ENCODE results near the gene FOXR1. TPM values are rescaled to one million over a fixed set of nuclear protein-coding genes. Genes with fewer than 3 reads are reported as not detected.
"Not testable (repeated sequence)": the region's sequence is repeated elsewhere in the genome, so short reads cannot be mapped to it uniquely, and the experiment has no call there.

Gene FOXR1
- total RNA-seq, 1 donor from 2014 or later: not detected

DNA sequence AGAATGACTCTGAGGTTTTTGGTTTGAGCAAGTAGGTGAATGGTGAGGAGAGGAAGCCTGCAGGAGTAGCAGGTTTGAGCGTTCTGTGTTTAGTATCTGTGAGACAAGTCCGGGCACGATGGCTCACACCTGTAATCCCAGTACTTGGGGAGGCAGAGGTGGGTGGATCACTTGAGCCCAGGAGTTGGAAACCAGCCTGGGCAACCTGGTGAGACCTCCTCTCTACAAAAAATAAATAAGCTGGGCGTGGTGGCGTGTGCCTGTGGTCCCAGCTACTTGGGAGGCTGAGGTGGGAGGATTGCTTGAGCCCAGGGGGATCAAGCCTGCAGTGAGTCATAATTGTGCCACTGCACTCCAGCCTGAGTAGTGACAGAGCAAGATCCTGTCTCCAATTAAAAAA lies 16.7 kb downstream of the FOXR1 start:
- intact Hi-C loops (cut with micrococcal nuclease): no loop called here
- H3K36me3 Mint-ChIP-seq (ENCODE audit: low read depth): no peaks in the 10 kb centered on the region
- no peak overlapping the region for H3K4me3 Mint-ChIP-seq
- ATAC-seq (ENCODE audit: low read depth): no peak
- no peaks in the 10 kb centered on the region for H3K27me3 Mint-ChIP-seq
- TF ChIP-seq, protein P1, sequence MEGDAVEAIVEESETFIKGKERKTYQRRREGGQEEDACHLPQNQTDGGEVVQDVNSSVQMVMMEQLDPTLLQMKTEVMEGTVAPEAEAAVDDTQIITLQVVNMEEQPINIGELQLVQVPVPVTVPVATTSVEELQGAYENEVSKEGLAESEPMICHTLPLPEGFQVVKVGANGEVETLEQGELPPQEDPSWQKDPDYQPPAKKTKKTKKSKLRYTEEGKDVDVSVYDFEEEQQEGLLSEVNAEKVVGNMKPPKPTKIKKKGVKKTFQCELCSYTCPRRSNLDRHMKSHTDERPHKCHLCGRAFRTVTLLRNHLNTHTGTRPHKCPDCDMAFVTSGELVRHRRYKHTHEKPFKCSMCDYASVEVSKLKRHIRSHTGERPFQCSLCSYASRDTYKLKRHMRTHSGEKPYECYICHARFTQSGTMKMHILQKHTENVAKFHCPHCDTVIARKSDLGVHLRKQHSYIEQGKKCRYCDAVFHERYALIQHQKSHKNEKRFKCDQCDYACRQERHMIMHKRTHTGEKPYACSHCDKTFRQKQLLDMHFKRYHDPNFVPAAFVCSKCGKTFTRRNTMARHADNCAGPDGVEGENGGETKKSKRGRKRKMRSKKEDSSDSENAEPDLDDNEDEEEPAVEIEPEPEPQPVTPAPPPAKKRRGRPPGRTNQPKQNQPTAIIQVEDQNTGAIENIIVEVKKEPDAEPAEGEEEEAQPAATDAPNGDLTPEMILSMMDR (IDR thresholded peaks at IDR 0.05): no peak
- CTCF ChIA-PET: no interaction called here
- POLR2A ChIA-PET: no interaction called here
- no peaks in the 10 kb centered on the region for H3K4me1 Mint-ChIP-seq
- no peak overlapping the region for H3K27ac Mint-ChIP-seq
- no peaks in the 10 kb centered on the region for H3K9me3 Mint-ChIP-seq
- no peak for DNase-seq

DNA sequence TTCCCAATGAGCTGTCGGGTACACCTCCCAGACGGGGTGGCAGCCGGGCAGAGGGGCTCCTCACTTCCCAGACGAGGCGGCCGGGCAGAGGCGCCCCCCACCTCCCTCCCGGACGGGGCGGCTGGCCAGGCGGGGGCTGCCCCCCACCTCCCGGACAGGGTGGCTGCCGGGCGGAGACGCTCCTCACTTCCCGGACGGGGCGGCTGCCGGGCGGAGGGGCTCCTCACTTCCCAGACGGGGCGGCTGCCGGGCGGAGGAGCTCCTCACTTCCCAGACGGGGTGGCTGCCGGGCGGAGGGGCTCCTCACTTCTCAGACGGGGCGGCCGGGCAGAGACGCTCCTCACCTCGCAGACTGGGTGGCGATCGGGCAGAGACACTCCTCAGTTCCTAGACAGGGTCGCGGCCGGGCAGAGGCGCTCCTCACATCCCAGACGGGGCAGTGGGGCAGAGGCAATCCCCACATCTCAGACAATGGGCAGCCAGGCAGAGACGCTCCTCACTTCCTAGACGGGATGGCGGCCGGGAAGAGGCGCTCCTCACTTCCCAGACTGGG lies 20.0 kb downstream of the FOXR1 start:
- H3K36me3 Mint-ChIP-seq (ENCODE audit: low read depth); POLR2A ChIA-PET; H3K27me3 Mint-ChIP-seq; ATAC-seq (ENCODE audit: low read depth); DNase-seq; H3K9me3 Mint-ChIP-seq; H3K27ac Mint-ChIP-seq; H3K4me1 Mint-ChIP-seq; H3K4me3 Mint-ChIP-seq; CTCF ChIA-PET: not testable (repeated sequence)
- intact Hi-C loops (cut with micrococcal nuclease): loop anchor here (10.0 kb wide), 1 partner anchor 63 kb away; the partner anchor contains the start of gene HYOU1

DNA sequence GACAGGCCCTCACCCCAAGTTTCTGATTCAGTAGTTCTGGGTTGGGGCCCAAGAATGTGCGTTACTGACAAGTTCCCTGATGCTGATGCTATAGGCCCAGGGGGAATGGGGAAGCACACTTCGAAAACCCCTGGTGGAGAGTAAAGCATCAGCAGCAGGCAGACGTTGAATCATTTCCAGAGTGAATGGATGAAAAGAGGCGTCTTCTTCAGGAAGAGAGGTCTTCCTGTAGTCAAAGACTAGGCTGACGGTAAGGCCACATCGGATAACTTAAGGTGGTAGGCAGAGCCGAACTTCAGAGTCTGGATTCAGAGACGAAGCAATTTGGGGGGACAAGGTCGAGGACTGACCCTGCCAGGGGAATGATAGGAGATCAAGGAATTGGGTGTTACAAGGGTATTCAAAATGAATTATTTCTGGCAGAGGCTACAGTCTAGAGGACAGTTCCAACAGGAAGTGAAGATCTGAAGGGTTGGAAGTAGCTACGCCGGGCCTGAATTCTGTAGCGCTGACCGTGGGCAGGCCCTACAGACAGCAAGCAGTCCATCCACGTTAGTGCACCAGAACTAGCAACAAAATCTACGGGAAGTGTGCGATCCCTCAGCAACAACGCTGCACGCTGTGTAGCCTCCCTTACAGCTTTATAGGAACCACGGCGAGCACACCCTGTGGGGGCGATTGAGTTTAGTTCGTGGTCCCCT lies 25.5 kb downstream of the FOXR1 start:
- ATAC-seq (ENCODE audit: low read depth): peak; percentile 14
- H3K9me3 Mint-ChIP-seq: no peaks in the 10 kb centered on the region
- TF ChIP-seq, protein P1 (IDR thresholded peaks at IDR 0.05): no peak
- no peaks in the 10 kb centered on the region for H3K27me3 Mint-ChIP-seq
- POLR2A ChIA-PET: interaction anchor here (0.5 to 2.6 kb wide), 18 partner anchors 8 to 427 kb away, joined by 3 to 33 read pairs (median 4); partner anchors contain the start of genes C2CD2L, DDX6, HINFP and HMBS
- intact Hi-C loops (cut with micrococcal nuclease): loop anchor here (5.0 to 10.0 kb wide), 2 partner anchors 58 to 320 kb away; partner anchors contain the start of genes HYOU1 and MCAM
- H3K4me1 Mint-ChIP-seq: peaks cover 32% of the 10 kb centered on the region
- CTCF ChIA-PET: no interaction called here
- DNase-seq: no peak
- peaks cover 33% of the 10 kb centered on the region for H3K36me3 Mint-ChIP-seq (ENCODE audit: low read depth)
- H3K4me3 Mint-ChIP-seq: peak overlapping the region; percentile 95
- H3K27ac Mint-ChIP-seq: peak overlapping the region; percentile 91

DNA sequence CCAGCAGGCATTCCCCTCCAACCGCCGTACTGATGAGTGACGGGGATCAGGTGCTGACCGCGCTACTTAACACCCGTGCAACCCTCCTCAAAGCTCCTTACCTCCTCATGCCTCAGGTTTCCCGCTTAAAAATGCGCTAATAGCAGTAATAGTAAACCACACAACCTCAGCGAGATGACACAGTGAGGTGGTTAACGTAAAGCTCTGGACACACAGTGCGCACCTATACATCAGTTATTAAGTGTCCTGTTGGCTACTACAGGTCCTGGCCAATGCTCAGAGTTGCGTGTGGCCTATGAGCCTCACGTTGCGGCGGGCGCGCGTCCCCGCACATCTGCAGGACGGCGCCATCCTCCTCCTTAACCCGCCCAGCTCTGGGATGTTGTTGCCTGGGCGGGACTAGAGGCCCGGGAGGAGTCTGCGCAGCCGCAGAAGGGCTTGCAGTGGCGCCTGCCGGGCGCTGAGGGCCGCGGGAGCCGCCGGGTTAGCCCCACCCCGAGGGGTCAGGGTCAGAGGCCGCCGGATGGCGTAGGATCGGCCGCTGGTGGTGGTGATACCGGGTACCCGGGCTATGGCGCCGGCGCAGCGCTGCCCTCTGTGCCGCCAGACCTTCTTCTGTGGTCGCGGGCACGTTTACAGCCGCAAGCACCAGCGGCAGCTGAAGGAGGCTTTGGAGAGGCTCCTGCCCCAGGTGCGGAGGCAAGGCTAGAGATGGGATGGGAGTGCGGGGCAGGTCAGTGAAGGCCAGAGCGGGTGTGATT lies 26.2 kb downstream of the FOXR1 start, which contains the start of gene CENATAC:
Gene CENATAC (plus strand): TSS at position 512 of the 761 bp plus-strand sequence. CDS start 60 bp downstream, at position 572.
- H3K36me3 Mint-ChIP-seq (ENCODE audit: low read depth): peaks cover 41% of the 10 kb centered on the region
- POLR2A ChIA-PET: interaction anchor here (0.5 to 2.6 kb wide), 17 partner anchors 8 to 428 kb away, joined by 3 to 33 read pairs (median 4); partner anchors contain the start of genes C2CD2L, DDX6, HINFP and HMBS

DNA sequence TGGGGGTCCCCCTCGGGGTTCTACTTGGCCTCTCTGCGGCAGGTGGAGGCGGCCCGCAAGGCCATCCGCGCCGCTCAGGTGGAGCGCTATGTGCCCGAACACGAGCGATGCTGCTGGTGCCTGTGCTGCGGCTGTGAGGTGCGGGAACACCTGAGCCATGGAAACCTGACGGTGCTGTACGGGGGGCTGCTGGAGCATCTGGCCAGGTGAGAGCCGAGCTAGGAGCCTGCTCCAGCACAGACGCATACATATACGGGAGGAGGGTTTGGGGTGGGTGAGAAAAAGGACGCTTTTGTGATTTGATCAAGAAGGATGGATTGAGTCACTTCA lies 26.8 kb downstream of the FOXR1 start:
- CTCF ChIA-PET: no interaction called here
- POLR2A ChIA-PET: interaction anchor here (0.6 to 2.6 kb wide), 9 partner anchors 12 to 208 kb away, joined by 3 to 33 read pairs (median 4); partner anchors contain the start of genes DDX6, HYOU1, RPS25 and TRAPPC4
- peaks cover 32% of the 10 kb centered on the region for H3K4me1 Mint-ChIP-seq
- H3K36me3 Mint-ChIP-seq (ENCODE audit: low read depth): peaks cover 46% of the 10 kb centered on the region
- H3K4me3 Mint-ChIP-seq: peak overlapping the region; percentile 95
- ATAC-seq (ENCODE audit: low read depth) (peak; percentile 12), DNase-seq (no peak)
- H3K9me3 Mint-ChIP-seq: no peaks in the 10 kb centered on the region
- intact Hi-C loops (cut with micrococcal nuclease): loop anchor here (1.0 to 10.0 kb wide), 7 partner anchors 20 to 426 kb away; partner anchors contain the start of genes ARCN1, C2CD2L, HYOU1 and MCAM
- TF ChIP-seq, protein P1 (IDR thresholded peaks at IDR 0.05): no peak
- H3K27me3 Mint-ChIP-seq: no peaks in the 10 kb centered on the region
- H3K27ac Mint-ChIP-seq: peak overlapping the region; percentile 91

More for the DNA sequence above, 26.2 kb downstream of the FOXR1 start, which contains the start of gene CENATAC:
- Mint-ChIP-seq H3K4me3 (peak within 1 kb of the TSS; percentile 95), H3K9me3 (no peaks in the 10 kb centered on the region), H3K4me1 (peaks cover 32% of the 10 kb centered on the region), H3K27me3 (no peaks in the 10 kb centered on the region), H3K27ac (peak within 1 kb of the TSS; percentile 91)
- intact Hi-C loops (cut with micrococcal nuclease): loop anchor here (1.0 to 10.0 kb wide), 7 partner anchors 20 to 425 kb away; partner anchors contain the start of genes ARCN1, C2CD2L, HYOU1 and MCAM
- CTCF ChIA-PET: no interaction called here
- TF ChIP-seq, protein P1 (IDR thresholded peaks at IDR 0.05): no peak
- peak; percentile 95 for ATAC-seq (ENCODE audit: low read depth)
- DNase-seq: peak; percentile 91

Data from activated B cell treated with CpG ODN at 0.5 μM for 24 hours (primary cell).